ENCODE results near the gene CACNA2D2. TPM values are rescaled to one million over a fixed set of nuclear protein-coding genes. Genes with fewer than 3 reads are reported as not detected.

CACNA2D2 gene
- total RNA-seq, 1 donor from 2014 or later: 0.50 TPM

- ATAC-seq (peak; percentile 5), DNase-seq (ENCODE audit: low spot score) (no peak)
Measured at GRCh38 chr3:50435371-50436113, 67.9 kb downstream of the CACNA2D2 start.

GRCh38 chr3:50433954-50434353 lies 69.5 kb downstream of the CACNA2D2 start:
- ATAC-seq (peak; percentile 35), DNase-seq (ENCODE audit: low spot score) (no peak)

- ATAC-seq: no peak
- DNase-seq (ENCODE audit: low spot score): no peak
Measured at GRCh38 chr3:50430950-50431435, 72.4 kb downstream of the CACNA2D2 start.

GRCh38 chr3:50430191-50430590 lies 73.2 kb downstream of the CACNA2D2 start:
- ATAC-seq (no peak), DNase-seq (ENCODE audit: low spot score) (no peak)

GRCh38 chr3:50428007-50428633 lies 75.3 kb downstream of the CACNA2D2 start:
- no peak for ATAC-seq

DNA sequence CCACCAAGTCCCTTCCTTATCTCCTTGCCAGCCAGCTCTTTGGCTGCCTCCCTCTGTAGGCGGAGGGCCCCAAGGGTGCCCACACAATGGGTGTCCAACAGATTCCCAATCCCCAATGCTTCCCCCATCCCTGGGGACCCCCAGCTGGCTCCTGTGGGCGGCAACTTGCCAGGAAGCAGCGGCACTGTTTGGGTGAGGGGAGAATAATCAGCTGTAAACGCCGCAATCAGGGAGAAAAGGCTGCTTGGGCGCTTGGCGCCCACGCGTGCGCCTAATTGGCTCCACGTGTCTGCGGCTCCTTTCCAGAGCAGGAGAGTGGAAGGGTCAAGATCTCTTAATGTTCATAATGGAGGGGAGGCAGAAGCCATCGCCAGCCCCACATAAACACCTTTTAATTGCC lies 76.2 kb downstream of the CACNA2D2 start:
- DNase-seq (ENCODE audit: low spot score) (no peak), ATAC-seq (no peak)

More at GRCh38 chr3:50428007-50428633, 75.3 kb downstream of the CACNA2D2 start:
- no peak for DNase-seq (ENCODE audit: low spot score)

- ATAC-seq: no peak
Measured at GRCh38 chr3:50425911-50426310, 77.5 kb downstream of the CACNA2D2 start.

DNA sequence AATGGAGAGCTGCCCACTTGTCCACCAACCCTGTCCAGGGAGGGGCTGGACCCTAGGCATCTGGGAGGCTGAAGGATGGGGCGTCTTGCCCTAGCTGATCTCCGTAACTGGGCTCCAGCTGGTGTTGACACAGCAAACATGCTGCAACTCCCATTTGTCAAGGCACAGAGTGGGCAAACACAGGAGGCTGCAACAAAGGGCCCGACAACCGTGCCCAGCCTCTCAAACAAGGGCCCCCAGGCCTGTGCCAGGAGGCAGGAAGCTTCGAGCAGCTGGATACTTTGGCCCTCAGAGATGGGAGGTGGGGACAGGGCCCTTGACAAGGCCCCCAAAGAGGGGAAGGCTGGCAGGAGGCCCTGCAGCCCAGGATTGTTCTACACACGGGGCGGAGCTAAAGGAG lies 79.9 kb downstream of the CACNA2D2 start:
- no peak for ATAC-seq
- DNase-seq (ENCODE audit: low spot score): no peak

More at GRCh38 chr3:50425911-50426310, 77.5 kb downstream of the CACNA2D2 start:
- DNase-seq (ENCODE audit: low spot score): no peak

GRCh38 chr3:50422153-50422552 lies 81.3 kb downstream of the CACNA2D2 start:
- DNase-seq (ENCODE audit: low spot score) (no peak), ATAC-seq (no peak)

GRCh38 chr3:50419595-50420370 lies 83.7 kb downstream of the CACNA2D2 start:
- no peak for ATAC-seq
- DNase-seq (ENCODE audit: low spot score): no peak

DNA sequence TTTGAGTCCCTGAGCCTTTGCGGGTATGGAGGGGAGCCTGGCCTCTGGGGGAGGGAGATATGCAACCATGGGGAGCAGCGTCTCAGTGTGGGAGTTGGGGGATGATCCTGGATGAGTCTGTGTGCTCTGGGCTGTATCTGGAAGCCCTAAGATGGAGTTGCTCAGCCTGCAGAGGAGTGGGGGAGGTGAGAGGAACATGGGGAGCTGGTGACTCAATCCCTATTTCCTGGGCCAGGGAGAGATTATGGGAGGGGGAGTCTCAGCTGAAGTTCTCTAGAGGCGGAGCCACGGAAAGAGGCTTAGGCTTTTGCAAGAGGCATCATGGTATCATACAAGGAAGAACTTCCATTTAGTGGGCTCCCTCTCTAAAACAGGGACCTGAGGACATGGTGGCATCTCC lies 84.6 kb downstream of the CACNA2D2 start:
- ATAC-seq (no peak), DNase-seq (ENCODE audit: low spot score) (no peak)

DNA sequence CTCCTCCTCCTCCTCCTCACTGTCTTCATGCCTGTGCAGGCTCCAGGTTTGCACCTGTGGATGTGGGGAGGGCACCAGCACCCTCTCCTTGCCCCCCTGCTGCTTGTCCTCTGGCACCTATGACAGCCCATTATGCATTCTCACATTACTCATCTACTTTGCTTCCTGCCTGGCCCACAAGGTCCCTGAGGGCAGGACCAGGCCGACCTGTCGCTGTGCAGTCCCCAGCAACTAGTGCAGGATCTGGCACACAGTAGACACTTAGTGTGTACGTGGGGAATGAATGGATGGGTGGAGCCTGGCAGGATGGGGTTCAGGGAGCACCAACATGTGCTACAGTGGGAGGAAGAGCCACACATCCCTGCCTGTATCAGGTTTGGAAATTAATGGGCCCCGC lies 85.8 kb downstream of the CACNA2D2 start:
- DNase-seq (ENCODE audit: low spot score): no peak
- no peak for ATAC-seq

- ATAC-seq (no peak), DNase-seq (ENCODE audit: low spot score) (no peak)
Measured at GRCh38 chr3:50416736-50417636, 86.4 kb downstream of the CACNA2D2 start.

GRCh38 chr3:50415816-50416215 lies 87.6 kb downstream of the CACNA2D2 start:
- ATAC-seq (no peak), DNase-seq (ENCODE audit: low spot score) (no peak)

DNA sequence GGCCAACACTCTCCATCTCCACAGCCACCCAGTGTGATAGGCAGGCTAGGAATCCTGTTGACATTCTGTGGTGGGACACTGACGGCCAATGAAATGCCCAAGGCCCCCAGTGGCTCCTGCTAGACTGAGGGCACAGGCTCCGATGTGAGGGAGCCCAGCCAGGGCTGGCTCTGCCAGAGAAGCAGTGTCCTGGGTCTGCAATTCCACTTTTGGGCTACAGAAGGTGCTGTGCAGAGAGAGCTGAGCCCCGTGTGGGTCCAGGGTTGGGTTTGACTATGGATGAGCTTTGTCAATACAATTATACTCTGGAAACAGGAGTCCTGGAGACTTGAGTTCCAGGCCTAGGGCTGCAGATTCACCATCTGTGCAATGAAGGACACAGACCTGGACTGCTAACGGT lies 88.4 kb downstream of the CACNA2D2 start:
- DNase-seq (ENCODE audit: low spot score) (no peak), ATAC-seq (no peak)

- ATAC-seq: no peak
- no peak for DNase-seq (ENCODE audit: low spot score)
Measured at GRCh38 chr3:50414616-50415015, 88.8 kb downstream of the CACNA2D2 start.

DNA sequence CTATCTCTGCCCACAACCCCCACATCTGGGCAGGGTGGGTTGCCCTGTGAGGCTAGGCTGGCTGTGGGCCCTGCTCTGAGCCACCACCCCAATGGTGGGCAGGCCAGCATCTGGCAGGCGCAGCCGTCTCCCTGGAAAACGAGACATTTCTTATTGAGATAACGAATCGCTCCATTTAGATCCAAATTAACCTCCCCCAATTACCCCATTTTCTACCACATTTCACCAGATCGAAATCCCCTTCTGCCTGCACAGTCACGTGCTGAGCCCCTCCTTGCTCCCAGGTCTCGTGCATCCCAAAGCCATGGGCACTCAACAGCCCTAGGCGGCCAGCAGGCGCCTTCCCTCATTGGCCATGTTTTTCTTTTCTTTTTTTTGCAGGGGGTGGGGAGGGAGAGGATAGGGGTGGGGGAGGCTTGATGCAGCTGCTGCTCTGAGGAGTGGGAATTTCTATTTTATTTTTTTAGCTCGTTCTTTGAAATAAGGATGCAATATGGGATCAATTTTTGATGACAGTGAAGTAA lies 91.1 kb downstream of the CACNA2D2 start:
- ATAC-seq: no peak

GRCh38 chr3:50411229-50411628 lies 92.2 kb downstream of the CACNA2D2 start:
- DNase-seq (ENCODE audit: low spot score): no peak

More for the DNA sequence above, 91.1 kb downstream of the CACNA2D2 start:
- DNase-seq (ENCODE audit: low spot score): no peak

DNA sequence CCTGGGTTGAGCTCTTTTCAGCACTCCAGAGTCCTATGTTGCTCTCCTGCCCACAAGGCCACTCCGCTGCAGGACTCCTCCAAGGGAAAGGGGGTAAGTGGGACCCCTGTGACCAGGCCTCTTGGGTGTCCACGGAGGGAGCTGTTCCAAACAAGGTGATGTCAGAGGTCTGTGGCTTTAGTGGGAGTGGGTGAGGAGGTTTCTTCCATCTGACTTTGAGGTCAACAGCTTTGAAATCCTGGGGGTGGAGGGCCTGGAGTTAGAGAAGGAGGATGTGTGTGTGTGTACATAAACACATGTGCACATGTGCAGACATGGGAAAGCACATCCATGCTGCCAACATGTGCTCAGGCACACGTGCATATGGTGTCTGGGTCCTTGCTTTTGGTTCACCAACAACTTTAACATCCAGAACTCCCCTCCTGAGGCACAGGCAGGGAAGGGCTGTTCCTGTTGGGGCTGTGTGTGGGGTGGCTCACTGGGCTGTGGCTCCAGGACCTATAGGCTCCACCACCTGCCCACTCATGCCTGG lies 92.8 kb downstream of the CACNA2D2 start:
- ATAC-seq (no peak), DNase-seq (ENCODE audit: low spot score) (no peak)

More at GRCh38 chr3:50411229-50411628, 92.2 kb downstream of the CACNA2D2 start:
- ATAC-seq: no peak

GRCh38 chr3:50410185-50410584 lies 93.2 kb downstream of the CACNA2D2 start:
- ATAC-seq (no peak), DNase-seq (ENCODE audit: low spot score) (no peak)
